Stomach (tissue), 9 donors: ENCODE results near the gene USP10. TPM values are rescaled to one million over a fixed set of nuclear protein-coding genes. Genes with fewer than 3 reads are reported as not detected.

Source experiments
- DNase-seq, 2 donors: peaks; one replicate each; pipeline versions ENCODE4 v3.0.0 to v3.0.0-alpha.2; 2013 to 2019
- H3K27ac ChIP-seq, 5 donors: fragments of 200-600 bp in 4 of 5; sonication (generic) in 4 of 5; one replicate each; pipeline ENCODE4 v1.5.1; 2013 to 2019; ENCODE audit warnings: mild to moderate bottlenecking in 1 of 5, moderate library complexity in 1 of 5
- H3K27me3 ChIP-seq, 3 donors: fragments of 200-600 bp; sonication (generic); one replicate each; pipeline ENCODE4 v1.5.1; 2017 to 2019; ENCODE audit warnings: mixed run types in 1 of 3
- H3K36me3 ChIP-seq, 4 donors: fragments of 200-600 bp; sonication (generic); 1 replicate in 3 of 4; 2 replicates in 1 of 4; pipeline ENCODE4 v1.5.1; 2016 to 2019
- H3K4me1 ChIP-seq, 4 donors: fragments of 200-600 bp; sonication (generic); one replicate each; pipeline ENCODE4 v1.5.1; 2016 to 2019
- H3K4me3 ChIP-seq, 4 donors: fragments of 200-600 bp; sonication (generic) in 3 of 4; one replicate each; pipeline ENCODE4 v1.5.1; 2016 to 2019; ENCODE audit warnings: mild to moderate bottlenecking in 1 of 4
- H3K9me3 ChIP-seq, 4 donors: fragments of 200-600 bp; sonication (generic); one replicate each; pipeline ENCODE4 v1.5.1; 2016 to 2019
- CTCF ChIP-seq, 7 experiments: fragments of 450-650 bp in 4 of 7; fragments of 200-600 bp in 3 of 7; sonication (generic) in 3 of 7; IDR thresholded peaks; one replicate each; pipeline ENCODE4 v1.5.1; 2016 to 2019; ENCODE audit warnings: antibody characterized with exemption in 7 of 7, control low read depth in 2 of 7, mild to moderate bottlenecking in 1 of 7
- EP300 ChIP-seq: sonication (generic); formaldehyde crosslinking; IDR thresholded peaks from one replicate; pipeline ENCODE4 v1.6.1; 2017; ENCODE audit warnings: antibody characterized with exemption
- POLR2A ChIP-seq, 4 donors: fragments of 450-650 bp; IDR thresholded peaks; one replicate each; pipeline ENCODE4 v1.6.1; 2016; ENCODE audit warnings: antibody characterized with exemption in 4 of 4, control low read depth in 2 of 4, mild to moderate bottlenecking in 1 of 4, moderate library complexity in 1 of 4
- POLR2AphosphoS5 ChIP-seq, 3 donors: sonication (generic); formaldehyde crosslinking; IDR thresholded peaks; one replicate each; pipeline ENCODE4 v1.6.1; 2016; ENCODE audit warnings: antibody characterized with exemption in 3 of 3
- WGBS, 5 donors: extraction: QIAGEN DNeasy Blood & Tissue Kit in 3 of 5; methylation state at CpG; one replicate each; pipeline versions ENCODE4 v1.1.5 to v1.1.7; 2013 to 2018; 5-methylcytosine and 5-hydroxymethylcytosine counted together
- intact Hi-C: fragments of 100-400 bp; cut with DNase I; formaldehyde crosslinking; loops from one replicate; pipeline ENCODE4 v1.15.1; 2023; ENCODE audit warnings: low total_unique reads
- polyA plus RNA-seq, 3 donors: library from polyadenylated mRNA; stranded (reverse); fragments of 200-250 nt; gene quantifications; one replicate each; pipeline ENCODE4 v1.2.3, GENCODE V29; 2013
- total RNA-seq, 5 donors: library from RNA; depleted of rRNA; stranded (reverse); fragments of >200 nt; gene quantifications; one replicate each; pipeline versions ENCODE4 v1.1.0 to v1.2.3, GENCODE V29; 2014 to 2016
- donor health status: healthy with polysubstance abuse.
- donor health status: Bipolar disorder and iron deficiency.
- donor health status: healthy.

USP10 gene
- total and polyA plus RNA-seq, 8 donors, result 17.1 to 183 (median 44.8) TPM

GRCh38 chr16:84778720-84779119 is 78.9 kb downstream of the USP10 start:
- no peaks in the 10 kb centered on the region for H3K9me3 ChIP-seq
- TF ChIP-seq CTCF (IDR thresholded peaks at IDR 0.05), result no peak
- no peak for TF ChIP-seq EP300
- TF ChIP-seq POLR2A (IDR thresholded peaks at IDR 0.05), result no peak
- no peak for TF ChIP-seq POLR2AphosphoS5 (IDR thresholded peaks at IDR 0.05)
- no peaks in the 10 kb centered on the region for H3K4me1 ChIP-seq
- intact Hi-C loops, result no loop called here
- no peak overlapping the region for H3K4me3 ChIP-seq
- no peak overlapping the region for H3K27ac ChIP-seq
- no peaks in the 10 kb centered on the region for H3K27me3 ChIP-seq
- no peak for DNase-seq
- 95 to 98% (median 98%) methylated on average over 18 of the region's 18 CpGs for WGBS, 5 donors
- peaks cover 32 to 73% (median 66%) of the 10 kb centered on the region in 4 donors for H3K36me3 ChIP-seq

GRCh38 chr16:84780063-84780462 is 80.3 kb downstream of the USP10 start:
- H3K36me3 ChIP-seq, result peaks cover 32 to 59% (median 52%) of the 10 kb centered on the region in 4 donors
- no peak for DNase-seq
- H3K4me1 ChIP-seq, result peaks cover 0 to 1% (median under 1%) of the 10 kb centered on the region in 4 donors
- 93 to 96% (median 95%) methylated on average over 11 of the region's 11 CpGs for WGBS, 5 donors
- H3K9me3 ChIP-seq, result no peaks in the 10 kb centered on the region
- intact Hi-C loops, result no loop called here
- H3K4me3 ChIP-seq, result no peak overlapping the region
- no peak for TF ChIP-seq CTCF (IDR thresholded peaks at IDR 0.05)
- no peak for TF ChIP-seq POLR2AphosphoS5 (IDR thresholded peaks at IDR 0.05)
- no peak for TF ChIP-seq EP300
- no peak for TF ChIP-seq POLR2A (IDR thresholded peaks at IDR 0.05)
- no peaks in the 10 kb centered on the region for H3K27me3 ChIP-seq
- H3K27ac ChIP-seq, result no peak overlapping the region

- Histone ChIP-seq H3K36me3 (peaks cover 26 to 52% (median 45%) of the 10 kb centered on the region in 4 donors), H3K9me3 (no peaks in the 10 kb centered on the region), H3K27me3 (no peaks in the 10 kb centered on the region), H3K27ac (peak overlapping the region in 1 of 5 donors; percentile 50), H3K4me1 (peaks cover under 1 to 8% (median 6%) of the 10 kb centered on the region in 4 donors), H3K4me3 (no peak overlapping the region)
- no peak for DNase-seq
- WGBS, 5 donors, result 91 to 93% (median 93%) methylated on average over 12 of the region's 12 CpGs
- intact Hi-C loops, result no loop called here
- TF ChIP-seq EP300 (no peak), POLR2A (IDR thresholded peaks at IDR 0.05) (no peak), CTCF (IDR thresholded peaks at IDR 0.05) (no peak), POLR2AphosphoS5 (IDR thresholded peaks at IDR 0.05) (no peak)
Measured at GRCh38 chr16:84780544-84781376, 81.0 kb downstream of the USP10 start.

- H3K4me3 ChIP-seq, result no peak overlapping the region
- peaks cover 12 to 31% (median 24%) of the 10 kb centered on the region in 4 donors for H3K36me3 ChIP-seq
- peaks cover 15 to 29% (median 26%) of the 10 kb centered on the region in 4 donors for H3K4me1 ChIP-seq
- no peaks in the 10 kb centered on the region for H3K9me3 ChIP-seq
- no peak overlapping the region for H3K27ac ChIP-seq
- intact Hi-C loops, result no loop called here
- DNase-seq, result no peak
- 68 to 82% (median 75%) methylated on average over 2 of the region's 2 CpGs for WGBS, 5 donors
- no peak for TF ChIP-seq EP300
- TF ChIP-seq POLR2AphosphoS5 (IDR thresholded peaks at IDR 0.05), result no peak
- no peak for TF ChIP-seq CTCF (IDR thresholded peaks at IDR 0.05)
- no peak for TF ChIP-seq POLR2A (IDR thresholded peaks at IDR 0.05)
- no peaks in the 10 kb centered on the region for H3K27me3 ChIP-seq
Measured at GRCh38 chr16:84782846-84783245, 83.0 kb downstream of the USP10 start.
